GM18526 (cell line): ENCODE data around the gene CUBN.
A peak's percentile ranks its signal among the peaks of the same experiment; 100 is the strongest.

Experiments
- POLR2A ChIP-seq: IDR thresholded peaks from 3 replicates; pipeline ENCODE4 v1.6.1; 2011; ENCODE audit not compliant: insufficient read length; ENCODE audit errors: extremely low read depth

CUBN gene

GRCh38 chr10:16828701-16829175 lies 300.9 kb downstream of the CUBN start:
- TF ChIP-seq POLR2A, result no peak

- no peak for TF ChIP-seq POLR2A
Observed at GRCh38 chr10:16828114-16828568, 301.5 kb downstream of the CUBN start.

- no peak for TF ChIP-seq POLR2A
Observed at GRCh38 chr10:16822726-16823360, 306.8 kb downstream of the CUBN start.

GRCh38 chr10:16822027-16822426 lies 307.6 kb downstream of the CUBN start:
- TF ChIP-seq POLR2A, result no peak

- TF ChIP-seq POLR2A, result no peak
Observed at GRCh38 chr10:16820421-16820820, 309.2 kb downstream of the CUBN start.

GRCh38 chr10:16820018-16820417 lies 309.6 kb downstream of the CUBN start:
- TF ChIP-seq POLR2A, result no peak

- TF ChIP-seq POLR2A, result no peak
Observed at GRCh38 chr10:16819436-16819835, 310.2 kb downstream of the CUBN start.

- no peak for TF ChIP-seq POLR2A
Observed at GRCh38 chr10:16819026-16819425, 310.6 kb downstream of the CUBN start.

- TF ChIP-seq POLR2A, result peak; percentile 75
Observed at GRCh38 chr10:16817125-16818019, 312.2 kb downstream of the CUBN start, which contains the start of gene RSU1. RSU1 (minus strand) TSS chr10:16817424; CDS start chr10:16817081, 343 bp downstream.

GRCh38 chr10:16816830-16817124 lies 312.8 kb downstream of the CUBN start:
- no peak for TF ChIP-seq POLR2A

GRCh38 chr10:16816171-16816570 lies 313.4 kb downstream of the CUBN start:
- no peak for TF ChIP-seq POLR2A

- TF ChIP-seq POLR2A, result no peak
Observed at GRCh38 chr10:16814012-16814411, 315.6 kb downstream of the CUBN start.

- no peak for TF ChIP-seq POLR2A
Observed at GRCh38 chr10:16812676-16813075, 316.9 kb downstream of the CUBN start.

- TF ChIP-seq POLR2A, result no peak
Observed at GRCh38 chr10:16811765-16812164, 317.8 kb downstream of the CUBN start.

- no peak for TF ChIP-seq POLR2A
Observed at GRCh38 chr10:16811292-16811691, 318.3 kb downstream of the CUBN start.

- TF ChIP-seq POLR2A, result no peak
Observed at GRCh38 chr10:16809074-16809718, 320.4 kb downstream of the CUBN start.
